DMS114 treated with DMSO at 0.1 percent for 48 hours (cell line): ENCODE data around the gene DNAH17.

Experiments
- DNase-seq: peaks from one replicate; lab custom pipeline; 2025; ENCODE audit not compliant: unreplicated experiment; lab: John Stamatoyannopoulos, UW

DNAH17 gene

DNA sequence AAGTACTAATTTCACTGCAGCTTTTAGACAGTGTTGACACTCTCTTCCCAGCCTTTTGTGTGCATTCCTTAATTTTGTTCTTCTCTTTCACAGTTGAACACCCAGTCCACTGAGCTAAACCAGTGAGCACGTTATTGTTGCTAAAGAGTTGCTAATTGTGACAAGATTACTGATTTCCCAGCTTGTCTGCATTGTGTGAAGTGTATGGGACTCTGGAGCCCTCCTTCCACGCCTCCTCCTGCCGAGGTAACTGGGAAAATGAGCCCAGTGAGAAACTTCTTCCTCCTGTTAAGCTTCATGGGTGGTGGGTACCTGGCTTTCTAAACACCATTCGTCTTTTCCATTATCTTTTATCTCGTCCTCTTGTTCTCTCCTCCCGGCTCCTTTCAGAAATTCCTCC is 29.8 kb upstream of the DNAH17 start:
- no peak for DNase-seq

DNA sequence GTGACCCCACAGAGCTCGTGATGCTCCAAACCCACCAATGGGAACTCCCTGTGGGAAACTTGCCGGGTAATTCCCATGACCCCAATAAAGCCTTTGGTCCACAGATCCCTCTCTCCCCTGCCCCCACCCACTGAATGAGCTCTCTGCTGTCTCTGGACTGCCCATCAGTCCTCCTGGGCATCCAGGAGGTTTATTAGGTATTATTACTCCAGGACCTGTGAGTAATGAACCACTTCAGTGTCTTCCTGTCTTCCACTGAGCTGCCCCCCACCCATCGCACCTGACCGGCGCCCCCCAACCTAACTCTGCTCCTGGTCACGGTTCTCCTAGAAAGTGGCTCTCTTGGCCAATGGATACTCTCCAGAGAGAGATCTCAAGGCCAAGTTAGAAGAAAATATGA is 28.7 kb upstream of the DNAH17 start:
- DNase-seq = no peak

DNA sequence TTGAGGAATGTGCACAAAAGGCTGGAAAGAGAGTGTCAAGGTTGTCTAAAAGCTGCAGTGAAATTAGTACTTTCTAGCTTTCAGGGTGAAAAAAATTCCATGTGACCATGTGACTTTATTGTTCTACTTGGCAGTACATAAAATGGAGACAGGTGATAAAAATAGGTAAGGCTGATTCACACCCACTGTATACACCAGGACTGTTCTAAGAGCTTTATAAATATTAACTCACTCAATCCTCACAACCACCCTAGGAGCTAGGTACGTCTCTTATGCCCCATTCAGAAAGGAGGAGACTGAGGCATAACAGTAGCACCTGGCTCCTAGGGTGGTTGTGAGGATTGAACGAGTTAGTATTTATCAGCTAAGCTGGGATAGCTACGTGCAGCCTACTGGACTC is 28.2 kb upstream of the DNAH17 start:
- DNase-seq = no peak

DNA sequence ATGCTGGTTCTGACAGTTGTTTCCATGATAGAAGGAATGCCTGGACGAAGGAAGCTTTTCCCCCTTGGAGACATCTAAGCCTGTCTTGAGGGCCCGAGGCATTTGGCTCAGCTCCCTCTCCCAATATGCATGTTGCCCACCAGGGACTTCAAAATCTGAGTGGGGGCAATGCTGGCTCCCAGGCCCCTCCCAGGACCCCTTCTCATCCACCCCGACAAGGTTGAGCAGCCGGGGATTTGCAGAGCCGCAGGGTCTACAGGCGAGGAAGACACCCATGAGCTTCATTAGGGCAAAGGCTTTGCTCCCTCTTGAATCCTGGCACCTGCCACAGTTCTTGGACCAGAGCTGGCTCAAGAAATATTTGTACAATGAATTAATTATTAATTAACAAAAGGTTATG is 25.1 kb upstream of the DNAH17 start:
- no peak for DNase-seq

DNA sequence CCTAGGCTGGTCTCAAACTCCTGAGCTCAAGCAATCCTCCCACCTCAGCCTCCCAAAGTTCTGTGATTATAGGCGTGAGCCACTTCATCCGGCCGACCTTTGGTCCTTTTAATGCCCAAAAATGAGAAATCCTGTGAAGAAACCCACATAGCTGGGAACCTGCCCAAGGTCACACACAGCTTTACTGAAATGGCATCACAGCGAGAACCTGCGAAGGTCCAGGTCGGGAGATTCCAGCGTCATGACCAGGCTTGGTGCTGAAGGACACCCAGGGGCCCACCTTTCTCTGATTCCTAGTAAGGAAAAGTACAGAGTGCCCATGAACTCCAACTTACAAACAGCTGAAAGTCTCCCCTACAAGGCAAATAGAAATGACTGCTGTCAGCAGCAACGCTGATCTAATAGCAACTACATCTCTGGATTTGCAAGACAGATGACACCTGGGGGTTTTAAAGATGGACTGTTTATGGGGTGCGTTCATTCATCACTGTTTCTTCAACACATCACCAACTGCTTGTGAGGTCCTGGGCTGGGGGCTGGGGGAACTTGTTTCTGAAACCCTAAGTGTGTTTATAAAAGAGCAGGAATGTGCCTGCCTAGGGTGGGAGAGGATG is 24.5 kb upstream of the DNAH17 start:
- DNase-seq = no peak

DNA sequence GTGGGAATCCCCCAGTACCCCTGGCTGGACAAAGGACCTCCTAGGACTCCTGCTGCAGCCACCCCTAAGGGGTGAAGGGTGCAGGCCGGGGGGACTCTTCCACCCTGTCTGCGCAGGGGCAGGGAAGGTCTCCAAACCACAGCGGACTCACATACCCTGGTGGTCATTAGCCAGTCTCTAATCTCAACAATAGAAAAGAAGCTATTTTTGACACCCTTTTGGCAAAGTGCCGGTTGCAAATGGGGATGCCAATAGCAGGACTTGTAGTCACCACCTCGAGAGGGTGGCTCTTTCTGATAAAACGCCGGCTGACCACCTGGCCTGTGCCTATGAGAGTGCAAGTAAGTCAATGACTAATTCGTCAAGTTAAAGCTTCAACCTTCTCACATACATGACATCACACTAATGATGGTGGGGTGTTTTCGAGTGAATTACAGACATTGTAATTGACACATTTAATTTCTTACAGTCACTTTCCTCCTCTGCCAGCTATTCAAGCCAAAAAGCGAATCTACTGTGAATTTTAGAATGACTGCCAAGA is 23.1 kb upstream of the DNAH17 start:
- no peak for DNase-seq

DNA sequence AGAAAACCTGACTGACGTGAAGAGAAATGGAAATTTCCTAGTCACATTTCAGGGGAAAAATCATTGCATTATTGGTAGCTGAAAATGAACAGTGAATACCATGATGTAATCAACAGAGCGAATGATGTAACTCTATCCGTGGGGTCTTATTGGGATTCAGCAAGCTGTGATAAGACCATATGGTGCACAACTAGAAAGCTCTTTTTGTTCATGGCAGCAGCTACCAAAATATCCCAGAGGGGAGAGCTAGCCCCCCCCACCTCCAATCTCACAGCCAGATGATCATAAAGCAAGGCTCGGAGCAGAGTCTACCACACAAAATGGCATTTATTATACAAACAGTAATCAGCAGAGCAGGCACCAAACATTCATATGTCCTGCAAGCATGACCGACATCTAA is 22.2 kb upstream of the DNAH17 start:
- DNase-seq = no peak

DNA sequence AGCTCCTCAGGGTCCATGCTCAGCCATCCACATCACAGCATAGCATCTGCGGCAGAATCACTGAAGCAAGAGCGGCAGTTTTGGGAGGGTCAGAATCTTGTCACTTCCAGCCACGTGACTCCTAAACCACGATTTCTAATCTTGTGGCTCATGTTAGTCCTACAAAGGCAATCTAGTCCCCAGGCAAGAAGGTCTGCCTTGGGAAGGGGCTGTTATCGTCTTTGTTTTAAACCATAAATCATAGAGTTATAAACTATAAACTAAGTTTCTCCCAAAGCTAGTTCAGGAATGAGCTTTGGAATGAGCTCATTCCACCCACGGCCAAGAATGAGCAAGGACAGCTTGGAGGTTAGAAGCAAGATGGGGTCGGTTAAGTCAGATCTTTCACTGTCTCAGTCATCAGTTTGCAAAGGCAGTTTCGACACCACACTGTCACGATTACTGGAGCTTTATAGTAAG is 20.8 kb upstream of the DNAH17 start:
- no peak for DNase-seq

DNA sequence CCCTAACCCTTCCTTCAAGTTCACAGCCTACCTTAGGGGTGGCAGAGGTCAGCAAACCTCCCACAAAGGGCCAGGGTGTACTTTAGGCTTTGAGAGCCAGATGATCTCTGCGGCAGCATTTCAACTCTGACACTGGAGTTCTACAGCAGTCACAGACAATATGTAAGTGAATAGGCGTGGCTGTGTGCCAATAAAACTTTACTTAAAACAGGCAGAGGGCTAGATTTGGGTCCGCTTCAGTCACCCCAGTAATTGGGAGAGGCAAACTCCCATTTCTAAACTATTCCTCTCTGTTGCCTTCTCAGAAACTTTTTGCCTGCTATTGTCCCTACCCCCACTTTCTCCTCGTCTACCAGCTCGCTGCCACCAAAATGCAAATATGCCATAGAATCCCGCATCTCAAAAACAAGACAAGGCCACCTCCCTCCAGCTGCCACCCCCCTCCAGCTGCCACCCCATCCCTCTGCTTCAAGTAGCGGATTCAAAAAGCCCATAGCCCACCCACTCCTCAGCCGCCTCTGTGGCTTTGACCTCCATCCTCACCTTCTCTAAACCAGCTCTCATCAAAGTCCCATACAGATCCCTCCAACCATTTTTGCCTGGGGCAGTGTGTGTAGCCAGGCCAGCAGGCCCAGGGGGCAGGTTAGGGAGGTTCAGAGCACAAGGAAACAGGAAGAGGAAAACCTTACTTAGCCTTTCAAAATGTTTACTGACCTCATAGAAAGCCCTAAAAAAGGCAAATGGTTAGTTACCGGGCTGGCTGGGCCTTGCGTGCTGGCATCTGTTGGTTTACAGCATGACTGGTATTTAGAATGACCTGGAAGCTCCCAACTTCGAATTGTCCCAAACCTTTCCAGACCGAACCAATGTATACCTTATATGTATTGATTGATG is 19.9 kb upstream of the DNAH17 start:
- DNase-seq = no peak

DNA sequence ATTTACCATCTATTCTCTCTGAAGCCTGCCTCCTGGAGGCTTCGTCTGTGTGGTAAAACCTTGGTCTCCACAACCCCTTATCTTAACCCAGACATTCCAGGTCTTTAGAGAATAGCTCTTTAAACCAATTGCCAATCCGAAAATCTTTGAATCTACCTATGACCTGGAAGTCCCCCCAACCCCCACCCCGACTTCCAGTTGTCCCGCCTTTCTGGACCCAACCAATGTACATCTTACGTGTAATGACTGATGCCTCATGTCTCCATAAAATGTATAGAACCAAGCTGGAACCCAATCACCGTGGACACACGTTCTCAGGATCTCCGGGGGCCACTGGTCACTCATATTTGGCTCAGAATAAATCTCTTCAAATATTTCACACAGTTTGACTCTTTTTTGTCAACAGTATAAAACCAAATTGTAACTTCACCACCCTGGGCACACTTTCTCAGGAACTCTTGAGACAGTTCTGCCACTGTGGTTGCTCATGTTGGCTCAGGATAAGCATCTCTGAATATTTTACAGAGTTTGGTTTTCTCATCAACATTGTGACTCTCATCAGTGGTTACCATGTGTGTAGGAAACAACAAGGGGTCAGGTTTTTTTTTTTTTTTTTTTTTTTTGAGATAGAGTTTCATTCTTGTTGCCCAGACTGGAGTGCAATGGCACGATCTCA is 18.1 kb upstream of the DNAH17 start:
- no peak for DNase-seq

DNA sequence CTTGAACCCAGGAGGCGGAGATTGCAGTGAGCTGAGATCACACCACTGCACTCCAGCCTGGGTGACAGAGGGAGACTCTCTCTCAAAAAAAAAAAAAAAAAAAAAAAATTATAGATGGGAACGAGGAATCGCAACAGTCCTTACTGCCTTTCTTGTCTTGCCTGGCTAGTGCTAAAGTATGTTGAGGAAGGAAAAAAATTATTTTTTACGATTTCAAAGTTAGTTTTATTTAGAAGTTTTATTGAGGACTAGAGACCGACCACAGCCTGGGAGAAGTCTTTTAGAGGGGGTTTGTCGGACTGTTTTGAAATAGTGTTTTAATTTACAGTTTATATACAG is 15.8 kb upstream of the DNAH17 start:
- no peak for DNase-seq

DNA sequence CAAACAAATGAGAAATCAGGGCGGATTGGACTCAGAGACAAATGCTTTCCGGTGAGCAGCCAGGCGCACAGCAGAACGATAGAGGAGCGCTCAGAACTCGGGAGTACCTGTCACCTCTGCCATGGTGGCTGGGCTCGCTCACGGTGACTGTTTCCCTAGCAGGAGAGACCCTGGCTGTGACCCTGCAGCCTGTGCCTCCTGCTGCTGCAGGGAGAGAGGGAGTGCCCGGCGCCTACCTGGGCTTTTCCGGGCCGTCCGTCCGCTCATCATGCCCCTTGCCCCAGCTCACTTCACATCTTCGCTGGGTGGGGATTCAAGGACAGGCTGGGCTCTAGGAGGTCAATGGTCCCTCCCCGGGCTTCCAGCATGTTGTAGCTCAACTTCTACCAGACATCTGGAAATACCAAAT is 14.1 kb upstream of the DNAH17 start:
- no peak for DNase-seq

DNA sequence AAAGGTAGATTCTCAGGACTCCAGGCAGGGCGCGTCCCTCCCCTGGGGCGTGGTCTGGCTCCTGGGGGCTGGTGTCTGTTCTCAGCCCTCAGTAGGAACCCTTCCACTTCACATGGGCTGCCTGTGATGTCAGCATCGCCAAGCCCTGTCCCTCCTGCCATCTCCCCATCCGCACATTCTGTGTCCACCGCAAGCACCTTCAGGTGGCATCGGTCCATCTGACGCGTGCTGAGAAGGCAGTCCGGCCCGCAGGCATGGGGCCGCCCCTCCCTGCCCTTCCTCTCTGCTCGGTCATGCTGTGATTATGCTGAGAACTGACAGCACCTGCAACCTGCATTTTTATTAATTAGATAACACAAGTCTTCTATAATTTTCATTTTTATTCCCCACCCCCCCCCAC is 12.7 kb upstream of the DNAH17 start:
- DNase-seq = no peak

DNA sequence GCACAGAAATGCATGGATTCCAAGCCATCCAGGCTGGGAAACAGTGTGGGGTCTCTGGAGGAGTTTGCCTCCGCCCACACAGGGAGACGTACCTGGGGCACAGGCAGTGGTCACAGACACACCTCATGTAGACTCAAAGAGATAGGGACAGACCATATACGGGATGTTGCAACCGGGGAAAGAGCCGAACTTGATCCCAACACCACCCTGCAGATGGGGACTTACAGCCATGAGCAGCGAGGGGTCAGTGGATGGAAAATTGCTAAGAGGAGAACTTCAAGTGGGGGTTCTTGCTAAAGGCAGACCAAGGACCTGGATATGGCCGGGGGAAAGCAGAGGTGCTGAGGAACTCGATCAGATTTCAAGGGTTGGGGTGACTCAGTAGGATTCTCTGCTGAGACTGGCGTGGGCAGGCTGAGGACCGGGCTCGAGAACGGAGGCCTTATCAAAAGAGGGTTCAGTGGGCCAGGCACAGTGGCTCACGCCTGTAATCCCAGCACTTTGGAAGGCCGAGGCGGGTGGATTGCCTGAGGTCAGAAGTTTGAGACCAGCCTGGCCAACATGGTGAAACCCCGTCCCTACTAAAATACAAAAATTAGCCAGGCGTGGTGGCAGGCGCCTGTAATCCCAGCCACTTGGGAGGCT is 12.0 kb upstream of the DNAH17 start:
- no peak for DNase-seq

DNA sequence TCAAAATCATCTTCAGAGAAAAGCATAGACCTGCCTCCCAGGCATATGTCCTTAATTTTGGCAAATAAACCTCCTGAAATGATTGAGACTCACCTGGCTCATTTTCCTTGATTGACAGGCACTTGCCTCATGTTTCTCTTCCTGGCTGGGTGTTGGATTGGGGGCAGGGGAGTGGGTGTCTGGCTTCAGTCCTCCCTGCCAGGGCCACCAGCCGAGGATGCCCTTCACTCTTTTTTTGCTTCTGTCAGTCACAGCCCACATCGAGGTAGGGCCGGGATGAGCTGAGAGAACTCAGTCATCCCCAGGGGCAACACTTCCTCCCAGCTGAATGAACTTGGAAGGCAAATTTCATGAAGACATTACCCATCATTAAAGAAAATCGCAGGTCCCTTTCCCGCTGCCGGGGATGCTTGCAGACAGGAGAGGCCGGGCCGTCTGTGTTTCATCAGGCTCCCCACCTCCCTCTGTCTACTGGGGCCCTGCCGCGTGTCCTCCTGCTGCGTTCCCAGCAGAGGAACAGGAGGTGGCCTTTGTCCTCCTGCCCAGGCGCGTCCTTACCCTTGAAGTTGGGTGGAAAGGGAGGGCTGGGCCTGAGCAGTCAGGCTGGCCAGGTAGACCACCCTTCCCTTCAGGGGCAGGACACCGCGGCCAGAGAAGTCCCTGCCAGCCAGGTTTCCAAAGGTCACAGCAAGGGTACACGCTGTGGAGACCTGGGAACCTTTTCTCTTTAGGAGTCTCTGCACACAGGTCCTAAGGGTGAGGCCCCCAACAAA is 11.2 kb upstream of the DNAH17 start:
- no peak for DNase-seq

DNA sequence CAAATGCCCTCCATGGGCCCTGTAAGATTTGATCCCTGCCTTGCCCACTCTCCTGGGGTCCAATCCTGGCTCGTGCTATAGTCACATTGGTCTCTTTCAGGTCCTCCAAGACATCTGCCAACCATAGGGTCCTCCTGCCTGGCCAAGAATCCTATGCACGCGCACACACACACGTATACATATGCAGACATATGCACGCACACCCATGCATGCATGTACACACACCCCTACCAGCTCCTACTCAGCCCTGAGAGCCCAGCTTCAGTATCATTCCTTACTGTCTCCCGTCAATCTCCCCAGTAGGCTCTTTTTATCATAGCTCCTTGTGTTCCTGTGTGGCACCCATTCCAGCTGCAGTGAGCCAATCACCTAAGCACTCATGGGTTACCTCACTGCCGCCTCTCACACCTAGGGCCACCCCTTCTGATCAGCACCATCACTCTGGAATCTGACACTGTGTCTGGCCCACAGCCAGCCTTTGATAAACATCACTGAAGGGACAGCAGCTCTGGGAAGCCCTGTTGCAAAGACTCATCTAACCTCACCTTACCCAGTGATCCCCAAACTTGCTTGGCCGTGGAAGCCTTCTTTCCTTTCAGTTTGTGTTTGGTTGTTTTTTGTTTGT is 7.9 kb upstream of the DNAH17 start:
- no peak for DNase-seq

DNA sequence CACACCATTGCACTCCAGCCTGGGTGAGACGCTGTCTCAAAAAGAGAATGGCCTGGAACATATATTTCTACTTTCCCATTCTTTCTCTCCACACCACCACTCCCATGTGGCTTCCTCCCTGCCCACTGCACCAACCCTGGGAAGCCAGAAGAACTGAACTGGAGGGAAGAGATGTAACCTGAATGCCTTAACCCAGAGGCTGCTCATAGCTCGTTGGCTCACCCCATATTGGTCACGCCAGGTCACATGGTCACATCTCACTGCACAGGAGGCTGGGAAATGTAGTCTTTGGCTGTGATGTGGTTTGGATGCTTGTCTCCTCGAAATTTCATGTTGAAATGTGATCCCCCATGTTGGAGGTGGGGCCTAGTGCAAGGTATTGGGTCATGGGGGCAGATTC is 5.9 kb upstream of the DNAH17 start:
- DNase-seq = peak; percentile 5

DNA sequence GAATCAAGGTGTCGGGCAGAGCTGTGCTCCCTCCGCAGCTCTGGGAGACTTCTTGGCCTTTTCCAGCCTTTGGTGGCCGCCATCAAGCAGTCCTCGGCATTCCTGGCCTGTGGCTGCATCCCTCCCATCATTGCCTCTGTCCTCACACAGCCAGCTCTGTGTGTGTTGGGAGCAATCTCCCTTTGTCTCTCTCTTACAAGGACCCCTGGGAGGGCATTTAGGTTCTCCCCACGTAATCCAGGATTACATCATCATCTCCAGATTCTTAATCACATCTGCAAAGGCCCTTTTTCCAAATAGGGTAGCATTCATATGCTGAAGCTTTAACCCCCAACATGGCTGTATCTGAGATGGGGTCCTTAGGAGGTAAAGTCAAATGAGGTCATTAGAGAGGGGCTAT is 4.1 kb upstream of the DNAH17 start:
- no peak for DNase-seq

DNA sequence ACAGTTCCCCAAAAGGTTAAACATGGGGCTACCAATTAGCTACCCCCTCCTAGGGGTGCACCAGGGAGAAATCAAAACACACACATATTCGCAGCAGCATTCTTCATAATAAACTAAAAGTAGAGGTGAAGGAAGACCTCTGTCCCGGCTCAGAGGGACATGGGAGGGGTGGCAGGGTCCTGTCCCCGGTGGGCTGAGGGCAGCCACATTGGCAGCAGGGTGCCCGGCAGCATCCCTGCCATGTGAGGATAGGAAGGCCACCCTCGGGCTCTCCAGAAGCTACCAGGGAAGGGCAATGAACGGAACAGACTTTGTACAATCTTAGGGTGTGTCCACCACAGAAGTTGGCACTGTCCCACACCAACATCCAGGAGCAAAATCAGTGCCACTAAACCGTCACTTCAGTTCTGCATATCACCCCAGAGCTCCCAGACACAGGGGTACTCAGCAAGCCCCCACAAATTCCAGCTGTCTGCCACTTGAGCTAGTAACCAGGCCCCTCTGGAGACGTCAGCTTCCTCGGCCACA is 3.1 kb upstream of the DNAH17 start:
- no peak for DNase-seq
